Measurements from ENCODE around the gene MAML3.

The MAML3 gene

DNA sequence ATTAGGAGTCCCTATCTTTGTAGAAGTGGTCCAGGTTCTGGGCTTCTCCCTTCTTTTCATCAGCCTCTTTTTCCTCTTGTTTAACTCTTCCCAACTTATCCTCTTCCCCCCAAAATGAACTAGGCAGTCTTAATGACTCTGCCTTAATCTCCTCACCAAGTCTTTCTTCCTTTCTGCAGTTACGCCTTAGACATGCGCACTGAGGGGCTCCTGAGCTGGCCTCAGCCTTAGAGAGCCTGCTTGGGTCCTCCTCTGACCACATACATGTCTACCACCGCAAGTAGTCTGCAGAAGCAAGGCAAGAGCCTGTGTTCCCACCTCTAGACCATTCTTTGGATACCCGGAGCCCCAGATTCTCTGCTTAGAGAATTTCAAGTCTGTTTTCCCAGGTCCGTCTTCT lies 288.4 kb downstream of the MAML3 start:
- DNase-seq (ENCODE audit: low spot score): no peak
- TF ChIP-seq, protein P1, sequence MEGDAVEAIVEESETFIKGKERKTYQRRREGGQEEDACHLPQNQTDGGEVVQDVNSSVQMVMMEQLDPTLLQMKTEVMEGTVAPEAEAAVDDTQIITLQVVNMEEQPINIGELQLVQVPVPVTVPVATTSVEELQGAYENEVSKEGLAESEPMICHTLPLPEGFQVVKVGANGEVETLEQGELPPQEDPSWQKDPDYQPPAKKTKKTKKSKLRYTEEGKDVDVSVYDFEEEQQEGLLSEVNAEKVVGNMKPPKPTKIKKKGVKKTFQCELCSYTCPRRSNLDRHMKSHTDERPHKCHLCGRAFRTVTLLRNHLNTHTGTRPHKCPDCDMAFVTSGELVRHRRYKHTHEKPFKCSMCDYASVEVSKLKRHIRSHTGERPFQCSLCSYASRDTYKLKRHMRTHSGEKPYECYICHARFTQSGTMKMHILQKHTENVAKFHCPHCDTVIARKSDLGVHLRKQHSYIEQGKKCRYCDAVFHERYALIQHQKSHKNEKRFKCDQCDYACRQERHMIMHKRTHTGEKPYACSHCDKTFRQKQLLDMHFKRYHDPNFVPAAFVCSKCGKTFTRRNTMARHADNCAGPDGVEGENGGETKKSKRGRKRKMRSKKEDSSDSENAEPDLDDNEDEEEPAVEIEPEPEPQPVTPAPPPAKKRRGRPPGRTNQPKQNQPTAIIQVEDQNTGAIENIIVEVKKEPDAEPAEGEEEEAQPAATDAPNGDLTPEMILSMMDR (IDR thresholded peaks at IDR 0.05; ENCODE audit: extremely low read depth, missing control alignments): no peak

DNA sequence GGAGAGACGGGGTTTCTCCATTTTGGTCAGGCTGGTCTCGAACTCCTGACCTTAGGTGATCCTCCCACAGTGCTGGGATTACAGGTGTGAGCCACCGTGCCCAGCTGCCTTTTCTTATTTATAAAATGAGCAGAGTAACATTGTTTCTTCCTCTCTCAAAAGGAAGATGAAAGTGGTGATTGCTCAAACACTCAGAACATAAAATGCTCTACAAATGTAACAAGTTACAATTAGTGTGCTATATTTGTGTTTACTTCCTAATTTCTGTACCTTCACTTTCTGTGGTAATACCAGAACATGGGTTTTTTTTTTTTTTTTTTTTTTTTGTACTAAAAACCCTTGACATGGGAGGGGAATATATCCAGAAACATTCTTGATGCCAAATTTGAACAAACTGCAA lies 290.5 kb downstream of the MAML3 start:
- no peak for DNase-seq (ENCODE audit: low spot score)
- TF ChIP-seq, protein P1 (IDR thresholded peaks at IDR 0.05; ENCODE audit: extremely low read depth, missing control alignments): no peak

DNA sequence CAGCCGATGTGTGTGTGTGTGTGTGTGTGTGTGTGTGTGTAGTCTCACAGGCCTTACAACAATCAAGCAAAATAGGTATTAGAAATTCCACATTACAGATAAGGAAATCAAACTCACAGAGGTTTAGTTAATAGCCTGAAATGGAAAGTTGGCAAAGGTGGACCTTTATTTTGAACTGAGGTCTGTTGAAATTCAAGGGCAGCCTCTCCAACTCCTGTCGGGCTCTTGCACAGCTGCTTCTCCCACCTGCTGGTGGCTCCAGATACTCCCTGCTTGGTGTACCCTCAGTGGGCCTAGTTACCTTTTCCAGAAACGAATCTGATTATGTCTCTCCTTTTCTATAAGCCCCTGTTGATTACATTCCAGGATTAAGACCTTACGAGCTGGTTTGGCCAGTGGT lies 292.5 kb downstream of the MAML3 start:
- TF ChIP-seq, protein P1 (IDR thresholded peaks at IDR 0.05; ENCODE audit: extremely low read depth, missing control alignments): no peak
- DNase-seq (ENCODE audit: low spot score): no peak

DNA sequence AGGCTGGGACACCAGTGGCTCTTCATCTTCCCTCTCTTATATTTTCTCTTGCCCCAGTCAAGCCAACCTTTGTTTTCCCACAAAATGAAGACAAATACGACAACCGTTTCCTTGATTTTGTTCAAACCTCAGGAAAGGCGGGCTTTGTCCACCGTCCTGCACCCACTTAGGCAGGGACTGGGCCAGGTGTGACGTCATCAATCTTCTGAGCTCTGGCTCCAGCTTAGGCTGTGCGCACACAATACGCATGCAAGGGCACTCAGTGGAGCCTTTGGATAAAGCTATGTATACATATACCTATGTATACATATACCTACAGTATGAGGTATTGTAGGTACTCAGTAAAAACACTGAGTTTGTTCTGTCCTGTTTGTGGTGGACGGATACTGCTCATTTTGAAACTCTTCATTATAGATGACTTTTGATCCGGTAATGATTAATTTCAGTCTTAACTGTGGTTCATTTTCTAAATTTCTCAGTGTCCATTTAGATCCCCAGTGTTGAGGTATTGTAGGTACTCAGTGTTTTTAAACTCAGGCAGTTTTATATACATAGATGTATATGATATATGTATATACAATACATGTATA lies 293.5 kb downstream of the MAML3 start:
- DNase-seq (ENCODE audit: low spot score): peak; percentile 19
- TF ChIP-seq, protein P1 (IDR thresholded peaks at IDR 0.05; ENCODE audit: extremely low read depth, missing control alignments): no peak

DNA sequence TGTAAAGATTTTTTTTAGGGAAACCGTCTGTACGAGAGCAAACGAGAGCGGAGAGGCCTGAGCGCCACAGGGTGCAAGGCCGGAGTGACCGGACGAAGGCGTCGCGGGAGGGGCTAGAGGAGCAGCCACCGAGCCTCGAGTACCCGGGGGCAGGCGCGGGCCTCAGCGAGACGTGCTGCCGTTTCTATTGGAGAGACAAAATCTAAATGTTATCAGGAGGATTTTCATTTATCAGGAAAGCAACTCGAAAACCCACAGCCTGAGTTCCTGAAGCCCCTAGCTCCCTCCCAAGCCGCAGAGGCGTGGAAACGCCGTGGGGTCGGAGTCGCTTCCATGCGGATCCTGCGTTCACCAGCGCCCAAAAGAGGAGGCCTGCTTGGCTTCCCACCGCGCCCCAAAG lies 294.1 kb downstream of the MAML3 start:
- TF ChIP-seq, protein P1 (IDR thresholded peaks at IDR 0.05; ENCODE audit: extremely low read depth, missing control alignments): no peak

DNA sequence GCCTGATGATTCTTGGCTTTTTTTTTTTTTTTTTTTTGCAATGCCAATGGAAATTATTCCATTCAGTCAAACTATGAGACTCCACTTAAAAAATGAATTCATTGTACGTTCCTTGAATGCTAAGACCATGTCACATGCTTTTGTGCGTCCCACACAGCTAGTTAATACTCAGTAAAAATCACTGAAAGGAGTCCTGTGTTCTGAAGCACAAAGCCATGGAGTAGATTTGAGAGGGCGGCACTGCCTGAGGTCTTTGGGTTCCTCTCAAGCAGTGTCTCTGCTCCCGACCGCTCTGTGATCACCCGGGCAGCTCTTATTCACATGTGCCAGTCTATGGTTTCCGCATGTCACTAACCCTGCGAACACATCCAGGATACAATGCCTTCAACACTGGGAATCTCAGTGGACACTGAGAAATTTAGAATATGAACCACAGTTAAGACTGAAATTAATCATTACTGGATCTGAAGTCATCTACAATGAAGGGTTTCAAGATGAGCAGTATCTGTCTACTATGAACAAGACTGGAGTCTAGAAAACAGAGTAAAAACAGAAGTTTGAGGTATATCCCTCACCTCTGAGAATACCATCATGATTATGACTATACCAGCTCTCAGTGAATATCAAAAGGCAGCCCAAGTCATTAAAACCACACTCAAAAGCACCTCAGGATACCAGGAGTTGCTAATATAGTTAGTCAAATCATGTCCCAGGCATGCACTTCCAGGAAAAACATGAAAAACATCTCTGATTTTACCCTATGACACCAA lies 295.4 kb downstream of the MAML3 start:
- TF ChIP-seq, protein P1 (IDR thresholded peaks at IDR 0.05; ENCODE audit: extremely low read depth, missing control alignments): no peak
- peak; percentile 64 for DNase-seq (ENCODE audit: low spot score)

More for the DNA sequence above, 294.1 kb downstream of the MAML3 start:
- DNase-seq (ENCODE audit: low spot score): no peak

DNA sequence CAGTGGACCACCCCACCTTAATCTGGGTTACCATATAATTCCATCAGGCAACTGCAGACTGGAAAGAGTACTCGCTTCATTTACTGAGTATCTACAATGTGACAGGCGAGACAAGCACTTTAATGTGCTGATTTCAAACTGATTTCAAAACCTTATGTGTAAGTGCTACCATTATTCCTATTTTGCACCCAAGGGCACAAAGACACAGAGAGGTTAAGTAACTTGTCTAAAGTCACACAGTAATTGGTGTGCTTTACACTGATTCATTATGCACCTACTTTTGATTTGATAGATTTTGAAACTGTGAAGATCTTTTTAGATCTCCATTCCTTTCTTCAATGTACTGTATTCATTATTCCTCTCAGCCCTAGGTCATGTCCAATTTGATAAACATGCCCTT lies 296.0 kb downstream of the MAML3 start:
- no peak for DNase-seq (ENCODE audit: low spot score)
- TF ChIP-seq, protein P1 (IDR thresholded peaks at IDR 0.05; ENCODE audit: extremely low read depth, missing control alignments): no peak
